HepG2 (cell line): ENCODE data around the gene TMEM164. TPM values are rescaled to one million over a fixed set of nuclear protein-coding genes. Genes with fewer than 3 reads are reported as not detected.

Experiments used
- ATAC-seq: fragments of 200-7000 bp; cut with Tn5 transposase; 3 replicates; pipeline ENCODE4 v1.9.1; 2020; ENCODE audit warnings: mild to moderate bottlenecking, moderate library complexity
- BruUV-seq: library from RNA; stranded (reverse); fragments of 400-500 nt; replicated peaks from 2 replicates; lab custom pipeline; 2021; lab: Mats Ljungman, UMichigan
- CTCF ChIA-PET: fragments of 300-600 bp; formaldehyde crosslinking; extraction: SDS; loops from one replicate; lab custom pipeline; 2021; ENCODE audit warnings: low total read pairs, inconsistent platforms, low intra/inter-chr PET ratio; lab: Yijun Ruan, JAX
- POLR2A ChIA-PET: fragments of 350-600 bp; sonication (Branson Sonifier 250); formaldehyde crosslinking; loops from one replicate; lab custom pipeline; 2020; ENCODE audit warnings: antibody characterized with exemption, inconsistent platforms; lab: Yijun Ruan, JAX
- DNase-seq: peaks from one replicate; pipeline ENCODE4 v3.0.0-alpha.2; 2015; ENCODE audit warnings: low spot score
- FAIRE-seq: peaks from 3 replicates; lab custom pipeline; 2011; peaks lifted over from hg19 to GRCh38; lab: Jason Lieb, UNC
- H2AFZ ChIP-seq: one replicate; pipeline ENCODE4 v1.6.1; 2011; ENCODE audit warnings: low read length, inconsistent platforms
- H3K27ac ChIP-seq: fragments of 300-600 bp; 3 replicates; pipeline ENCODE4 v1.8.0; 2011; ENCODE audit warnings: mixed run types, mild to moderate bottlenecking, mixed read lengths, low read length, inconsistent platforms; ENCODE audit not compliant: insufficient read depth; ENCODE audit errors: extremely low read length
- H3K27me3 ChIP-seq, 2 experiments: fragments of 200-600 bp in 1 of 2; 2 replicates in 1 of 2; 3 replicates in 1 of 2; pipeline versions ENCODE4 v1.6.0 to v1.8.0; 2011; ENCODE audit warnings: low read length in 2 of 2, mild to moderate bottlenecking in 2 of 2, moderate library complexity in 2 of 2, inconsistent platforms in 1 of 2; ENCODE audit not compliant: insufficient read depth in 2 of 2, control insufficient read depth in 1 of 2
- H3K36me3 ChIP-seq, 2 experiments: fragments of 200-600 bp in 1 of 2; replicated peaks in 1 of 2; 2 replicates in 1 of 2; 3 replicates in 1 of 2; pipeline versions ENCODE4 v1.5.1 to v1.8.0; 2011; ENCODE audit warnings: low read length in 2 of 2, inconsistent platforms in 1 of 2; ENCODE audit not compliant: insufficient read depth in 2 of 2, control insufficient read depth in 1 of 2
- H3K4me1 ChIP-seq: 2 replicates; pipeline ENCODE4 v1.5.1; 2012; ENCODE audit warnings: low read length, inconsistent platforms; ENCODE audit not compliant: insufficient read depth
- H3K4me2 ChIP-seq: 2 replicates; pipeline ENCODE4 v1.6.0; 2011; ENCODE audit warnings: low read depth, low read length, inconsistent platforms
- H3K4me3 ChIP-seq, 3 experiments: fragments of 200-600 bp in 1 of 3; sonication (generic), shearing (Covaris generic) in 1 of 3; replicated peaks in 1 of 3; 2 replicates each; pipeline ENCODE4 v1.5.1; 2011 to 2016; ENCODE audit warnings: low read length in 3 of 3, inconsistent platforms in 2 of 3, low read depth in 2 of 3, mild to moderate bottlenecking in 2 of 3, control low read depth in 1 of 3, mixed read lengths in 1 of 3; ENCODE audit not compliant: insufficient read depth in 1 of 3
- H3K79me2 ChIP-seq: one replicate; pipeline ENCODE4 v1.6.1; 2011; ENCODE audit warnings: low read length, inconsistent platforms; ENCODE audit not compliant: insufficient read depth
- H3K9ac ChIP-seq: 2 replicates; pipeline ENCODE4 v1.6.0; 2011; ENCODE audit warnings: mild to moderate bottlenecking, low read depth, low read length, inconsistent platforms; ENCODE audit not compliant: insufficient read depth
- H3K9me3 ChIP-seq: 2 replicates; pipeline ENCODE4 v1.5.1; 2012; ENCODE audit warnings: mild to moderate bottlenecking, low read length
- H4K20me1 ChIP-seq: 2 replicates; pipeline ENCODE4 v1.6.0; 2011; ENCODE audit warnings: inconsistent platforms, mild to moderate bottlenecking, low read length, moderate library complexity; ENCODE audit not compliant: insufficient read depth
- MEF2D ChIP-seq: sonication (generic); formaldehyde crosslinking; IDR thresholded peaks from 2 replicates; pipeline ENCODE4 v1.5.1; 2020; ENCODE audit warnings: mild to moderate bottlenecking, missing genetic modification reagents
- NCOA1 ChIP-seq: sonication (generic); formaldehyde crosslinking; IDR thresholded peaks from 2 replicates; pipeline ENCODE4 v1.9.0; 2021; ENCODE audit warnings: missing genetic modification reagents
- NR2F6 ChIP-seq, 2 experiments: IDR thresholded peaks; 2 replicates each; pipeline ENCODE4 v1.6.1; 2016; ENCODE audit warnings: antibody characterized with exemption in 1 of 2, mild to moderate bottlenecking in 1 of 2
- ONECUT2 ChIP-seq: sonication (generic); formaldehyde crosslinking; IDR thresholded peaks from 2 replicates; pipeline ENCODE4 v1.4.0; 2020; ENCODE audit warnings: missing genetic modification reagents
- PCBP1 ChIP-seq: fragments of 200-400 bp; formaldehyde crosslinking; IDR thresholded peaks from 2 replicates; pipeline ENCODE4 v1.6.1; 2017; ENCODE audit warnings: mild to moderate bottlenecking, low read depth, low read length, borderline replicate concordance
- RNF2 ChIP-seq: fragments of 450-650 bp; conservative IDR thresholded peaks from 2 replicates; pipeline ENCODE4 v1.6.1; 2016; ENCODE audit warnings: low read depth
- RORA ChIP-seq: sonication (generic); formaldehyde crosslinking; IDR thresholded peaks from 2 replicates; pipeline ENCODE4 v1.5.0; 2020; ENCODE audit warnings: mild to moderate bottlenecking, missing genetic modification reagents, moderate library complexity
- SPEN ChIP-seq: sonication (generic); formaldehyde crosslinking; IDR thresholded peaks from 2 replicates; pipeline ENCODE4 v1.5.1; 2020; ENCODE audit warnings: low read depth, mild to moderate bottlenecking, missing genetic modification reagents
- SRY ChIP-seq: sonication (generic); formaldehyde crosslinking; IDR thresholded peaks from 2 replicates; pipeline ENCODE4 v1.8.0; 2022; ENCODE audit warnings: mild to moderate bottlenecking, missing genetic modification reagents
- TAF1 ChIP-seq: sonication (generic); formaldehyde crosslinking; IDR thresholded peaks from 2 replicates; pipeline ENCODE4 v1.4.0; 2020; ENCODE audit warnings: missing genetic modification reagents
- TBX3 ChIP-seq: fragments of 450-650 bp; IDR thresholded peaks from 2 replicates; pipeline ENCODE4 v1.6.1; 2017; ENCODE audit warnings: antibody characterized with exemption, mild to moderate bottlenecking, inconsistent platforms, borderline replicate concordance
- TP53 ChIP-seq: sonication (generic); formaldehyde crosslinking; conservative IDR thresholded peaks from 2 replicates; pipeline ENCODE4 v1.4.0; 2020; ENCODE audit warnings: missing genetic modification reagents
- ZNF747 ChIP-seq: sonication (generic); formaldehyde crosslinking; IDR thresholded peaks from 2 replicates; pipeline ENCODE4 v1.8.1; 2023; ENCODE audit warnings: missing genetic modification reagents, mild to moderate bottlenecking, borderline replicate concordance
- ZNF75D ChIP-seq: sonication (generic); formaldehyde crosslinking; IDR thresholded peaks from 2 replicates; pipeline ENCODE4 v1.8.1; 2023; ENCODE audit warnings: missing genetic modification reagents, mild to moderate bottlenecking, borderline replicate concordance
- ZNF792 ChIP-seq: IDR thresholded peaks from 2 replicates; pipeline ENCODE4 v1.6.1; 2016
- WGBS: methylation state at CpG from one replicate; pipeline ENCODE4 v1.1.6; 2017; ENCODE audit warnings: low lambda C conversion rate; 5-methylcytosine and 5-hydroxymethylcytosine counted together
- in situ Hi-C: cut with HindIII; loops from 2 replicates; pipeline ENCODE4 v1.10.0; 2017; ENCODE audit warnings: low pct_unique_long_range_greater_than_20kb; ENCODE audit not compliant: extremely low pct_ligation_motif_present
- intact Hi-C: fragments of 100-400 bp; cut with micrococcal nuclease; formaldehyde crosslinking; loops from one replicate; pipeline ENCODE4 v1.10.0; 2022; ENCODE audit not compliant: unreplicated experiment
- polyA plus RNA-seq, 8 experiments: library from polyadenylated mRNA; depleted of rRNA in 3 of 8; stranded (reverse) in 7 of 8; unstranded in 1 of 8; fragments of >200 nt; fragmentation: Illumina TruSeq in 4 of 8; extraction: Trizol in 4 of 8; gene quantifications; 2 replicates each; pipeline versions ENCODE4 v1.2.1 to v1.2.3, GENCODE V29; 2011 to 2016; ENCODE audit warnings: low read depth in 4 of 8, missing spikeins in 1 of 8, mixed read lengths in 1 of 8; ENCODE audit not compliant: insufficient read depth in 1 of 8
- total RNA-seq, 5 experiments: library from RNA; depleted of rRNA; stranded (reverse); fragments of >200 nt; fragmentation: Illumina TruSeq; extraction: Trizol; gene quantifications; 2 replicates each; pipeline ENCODE4 v1.2.3, GENCODE V29; 2016; ENCODE audit warnings: low read depth in 1 of 5
- TF ChIP-seq, protein P1 (sequence below): sonication (generic); formaldehyde crosslinking; IDR thresholded peaks from 2 replicates; pipeline ENCODE4 v1.8.0; 2022; ENCODE audit warnings: missing genetic modification reagents, low read depth, mild to moderate bottlenecking, borderline replicate concordance
- TF ChIP-seq, protein P2 (sequence below): sonication (generic); formaldehyde crosslinking; IDR thresholded peaks from 2 replicates; pipeline ENCODE4 v1.4.0; 2020; ENCODE audit warnings: mild to moderate bottlenecking, missing genetic modification reagents
- TF ChIP-seq, protein P3 (sequence below): sonication (generic); formaldehyde crosslinking; IDR thresholded peaks from 2 replicates; pipeline ENCODE4 v1.4.0; 2020; ENCODE audit warnings: mild to moderate bottlenecking, missing genetic modification reagents

TMEM164 gene
- total and polyA plus RNA-seq, 2 of the 13 experiments (the other 11 are each of a cell fraction or from before 2014, with no cell fraction given), result 5.8 to 13.2 TPM

DNA sequence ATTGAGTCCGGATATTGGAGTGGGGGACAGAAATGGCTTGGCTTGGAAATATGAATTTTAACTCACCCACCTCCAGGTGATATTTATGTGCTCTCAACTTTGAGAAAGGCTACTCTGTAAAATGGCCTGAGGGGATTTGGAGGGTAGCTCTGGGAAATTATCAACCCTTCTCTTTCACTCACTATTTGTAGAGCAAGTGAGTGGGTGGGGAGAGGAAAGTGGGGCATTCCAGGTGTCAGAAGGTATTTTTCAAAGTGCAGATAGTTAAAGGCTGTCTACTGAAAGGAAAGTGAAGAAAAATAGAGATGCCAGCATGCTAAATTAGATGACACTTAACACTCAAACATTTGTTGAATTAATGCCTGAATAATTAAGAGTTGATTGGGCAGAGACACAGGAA lies 44.1 kb downstream of the TMEM164 start:
- ChIA-PET POLR2A (no interaction called here), CTCF (interaction anchor here (1.1 kb wide), 1 partner anchor 79 kb away, joined by 3 read pairs; no protein-coding TSS in a partner anchor)
- no peak overlapping the region for H3K9ac ChIP-seq
- in situ Hi-C loops (no loop called here), intact Hi-C loops (no loop called here)
- no peaks in the 10 kb centered on the region for H3K9me3 ChIP-seq
- no peak for FAIRE-seq
- no peaks in the 10 kb centered on the region for H4K20me1 ChIP-seq
- no peaks in the 10 kb centered on the region for H3K79me2 ChIP-seq
- BruUV-seq, result no TSS peak
- no peak for ATAC-seq
- no peak for DNase-seq
- H3K27ac ChIP-seq, result no peak overlapping the region
- no peak overlapping the region for H3K4me3 ChIP-seq
- H3K36me3 ChIP-seq, result no peaks in the 10 kb centered on the region
- H3K4me1 ChIP-seq, result peaks cover 20% of the 10 kb centered on the region
- WGBS, result 100% methylated on average over 1 of the region's 1 CpG
- H3K27me3 ChIP-seq, result no peaks in the 10 kb centered on the region
- H3K4me2 ChIP-seq, result no peak overlapping the region
- H2AFZ ChIP-seq, result no peak overlapping the region
- TF ChIP-seq SPEN (CRISPR knock-in tag), result no peak
- TF ChIP-seq RNF2, result no peak
- no peak for TF ChIP-seq TBX3
- TF ChIP-seq PCBP1, result no peak
- TF ChIP-seq, protein P1, sequence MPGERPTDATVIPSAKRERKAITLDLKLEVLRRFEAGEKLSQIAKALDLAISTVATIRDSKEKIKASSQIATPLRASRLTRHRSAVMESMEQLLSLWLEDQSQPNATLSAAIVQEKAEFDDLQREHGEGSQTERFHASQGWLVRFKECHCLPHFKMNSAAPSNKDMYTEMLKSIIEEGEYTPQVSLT (CRISPR knock-in tag), result no peak
- TF ChIP-seq NCOA1 (CRISPR knock-in tag), result no peak

GRCh38 chrX:110049096-110049495 lies 46.2 kb downstream of the TMEM164 start:
- no peak overlapping the region for H3K4me2 ChIP-seq
- no peak overlapping the region for H3K4me3 ChIP-seq
- H3K9ac ChIP-seq, result no peak overlapping the region
- FAIRE-seq (no peak), DNase-seq (no peak), ATAC-seq (no peak)
- no peaks in the 10 kb centered on the region for H3K9me3 ChIP-seq
- intact Hi-C loops (no loop called here), in situ Hi-C loops (no loop called here)
- H3K4me1 ChIP-seq, result peaks cover 20% of the 10 kb centered on the region
- POLR2A ChIA-PET, result no interaction called here
- no peak overlapping the region for H2AFZ ChIP-seq
- CTCF ChIA-PET, result no interaction called here
- H3K27ac ChIP-seq, result no peak overlapping the region
- H3K36me3 ChIP-seq, result no peaks in the 10 kb centered on the region
- no peaks in the 10 kb centered on the region for H3K79me2 ChIP-seq
- BruUV-seq, result no TSS peak
- 56% methylated on average over 1 of the region's 1 CpG for WGBS
- H4K20me1 ChIP-seq, result no peaks in the 10 kb centered on the region
- H3K27me3 ChIP-seq, result no peaks in the 10 kb centered on the region
- TF ChIP-seq ONECUT2 (CRISPR knock-in tag) (no peak), MEF2D (CRISPR knock-in tag) (no peak), TAF1 (no peak), RORA (CRISPR knock-in tag) (no peak), ZNF792 (CRISPR knock-in tag) (no peak), SRY (CRISPR knock-in tag) (no peak), NR2F6 (IDR thresholded peaks at IDR 0.05) (no peak), NR2F6 (CRISPR knock-in tag; IDR thresholded peaks at IDR 0.05) (no peak), ZNF75D (no peak), TP53 (CRISPR knock-in tag) (no peak), ZNF747 (no peak)
- TF ChIP-seq, protein P2, sequence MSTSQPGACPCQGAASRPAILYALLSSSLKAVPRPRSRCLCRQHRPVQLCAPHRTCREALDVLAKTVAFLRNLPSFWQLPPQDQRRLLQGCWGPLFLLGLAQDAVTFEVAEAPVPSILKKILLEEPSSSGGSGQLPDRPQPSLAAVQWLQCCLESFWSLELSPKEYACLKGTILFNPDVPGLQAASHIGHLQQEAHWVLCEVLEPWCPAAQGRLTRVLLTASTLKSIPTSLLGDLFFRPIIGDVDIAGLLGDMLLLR (CRISPR knock-in tag), result no peak
- TF ChIP-seq, protein P3, sequence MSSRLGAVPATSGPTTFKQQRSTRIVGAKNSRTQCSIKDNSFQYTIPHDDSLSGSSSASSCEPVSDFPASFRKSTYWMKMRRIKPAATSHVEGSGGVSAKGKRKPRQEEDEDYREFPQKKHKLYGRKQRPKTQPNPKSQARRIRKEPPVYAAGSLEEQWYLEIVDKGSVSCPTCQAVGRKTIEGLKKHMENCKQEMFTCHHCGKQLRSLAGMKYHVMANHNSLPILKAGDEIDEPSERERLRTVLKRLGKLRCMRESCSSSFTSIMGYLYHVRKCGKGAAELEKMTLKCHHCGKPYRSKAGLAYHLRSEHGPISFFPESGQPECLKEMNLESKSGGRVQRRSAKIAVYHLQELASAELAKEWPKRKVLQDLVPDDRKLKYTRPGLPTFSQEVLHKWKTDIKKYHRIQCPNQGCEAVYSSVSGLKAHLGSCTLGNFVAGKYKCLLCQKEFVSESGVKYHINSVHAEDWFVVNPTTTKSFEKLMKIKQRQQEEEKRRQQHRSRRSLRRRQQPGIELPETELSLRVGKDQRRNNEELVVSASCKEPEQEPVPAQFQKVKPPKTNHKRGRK, result no peak
